AG09319 (cell line): ENCODE results near the gene ESPL1.

Experiments used
- DNase-seq: peaks from one replicate; pipeline ENCODE4 v3.0.0-alpha.2; 2010; ENCODE audit warnings: low read depth; ENCODE audit errors: extremely low read depth
- TF ChIP-seq, protein P1 (sequence below): IDR thresholded peaks from 2 replicates; pipeline ENCODE4 v1.5.1; 2011; ENCODE audit warnings: low read depth, mild to moderate bottlenecking, inconsistent platforms, low read length, moderate library complexity

Gene ESPL1

GRCh38 chr12:53332744-53333143 is 64.6 kb downstream of the ESPL1 start:
- TF ChIP-seq, protein P1, sequence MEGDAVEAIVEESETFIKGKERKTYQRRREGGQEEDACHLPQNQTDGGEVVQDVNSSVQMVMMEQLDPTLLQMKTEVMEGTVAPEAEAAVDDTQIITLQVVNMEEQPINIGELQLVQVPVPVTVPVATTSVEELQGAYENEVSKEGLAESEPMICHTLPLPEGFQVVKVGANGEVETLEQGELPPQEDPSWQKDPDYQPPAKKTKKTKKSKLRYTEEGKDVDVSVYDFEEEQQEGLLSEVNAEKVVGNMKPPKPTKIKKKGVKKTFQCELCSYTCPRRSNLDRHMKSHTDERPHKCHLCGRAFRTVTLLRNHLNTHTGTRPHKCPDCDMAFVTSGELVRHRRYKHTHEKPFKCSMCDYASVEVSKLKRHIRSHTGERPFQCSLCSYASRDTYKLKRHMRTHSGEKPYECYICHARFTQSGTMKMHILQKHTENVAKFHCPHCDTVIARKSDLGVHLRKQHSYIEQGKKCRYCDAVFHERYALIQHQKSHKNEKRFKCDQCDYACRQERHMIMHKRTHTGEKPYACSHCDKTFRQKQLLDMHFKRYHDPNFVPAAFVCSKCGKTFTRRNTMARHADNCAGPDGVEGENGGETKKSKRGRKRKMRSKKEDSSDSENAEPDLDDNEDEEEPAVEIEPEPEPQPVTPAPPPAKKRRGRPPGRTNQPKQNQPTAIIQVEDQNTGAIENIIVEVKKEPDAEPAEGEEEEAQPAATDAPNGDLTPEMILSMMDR = no peak
- no peak for DNase-seq

DNA sequence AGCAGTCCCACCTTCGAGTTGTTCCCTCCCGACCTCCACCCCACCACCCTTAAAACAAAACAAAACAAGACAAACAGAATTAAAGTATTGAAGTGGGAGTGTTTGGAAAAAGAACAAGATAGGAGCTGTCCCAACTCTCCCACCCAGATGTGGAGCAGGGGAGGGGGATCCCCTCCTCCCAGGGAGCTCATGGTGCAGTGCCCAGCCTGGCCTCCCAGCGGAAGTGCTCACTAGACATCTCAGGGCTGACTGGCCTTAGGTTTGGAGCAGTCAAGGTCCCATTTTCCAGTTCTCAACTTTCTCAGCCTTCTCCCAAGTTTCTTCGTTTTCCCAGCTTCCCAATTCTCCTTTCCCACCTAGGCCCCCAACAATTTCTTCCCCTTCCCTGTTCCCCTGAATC is 65.2 kb downstream of the ESPL1 start:
- DNase-seq = no peak
- TF ChIP-seq, protein P1 = no peak

DNA sequence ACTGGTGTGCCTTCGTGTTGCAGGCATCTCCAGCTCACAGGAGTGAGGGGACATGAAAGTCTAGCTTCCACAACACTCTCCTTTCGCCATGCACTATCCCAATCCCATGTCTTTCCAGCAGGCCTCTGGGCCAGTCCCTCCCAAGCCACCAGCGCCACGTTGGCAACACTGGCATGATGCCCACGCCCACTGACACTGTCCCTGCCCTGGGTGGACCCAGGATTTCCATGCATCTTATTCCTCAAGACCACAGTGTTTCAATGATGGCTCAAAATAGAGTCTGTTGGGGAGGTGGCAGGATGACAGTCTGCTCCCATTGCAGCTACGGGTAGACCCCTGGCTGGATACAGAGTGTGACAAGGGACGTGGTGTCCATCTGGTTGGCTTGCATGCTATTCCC is 65.7 kb downstream of the ESPL1 start:
- TF ChIP-seq, protein P1 = no peak
- DNase-seq = no peak

DNA sequence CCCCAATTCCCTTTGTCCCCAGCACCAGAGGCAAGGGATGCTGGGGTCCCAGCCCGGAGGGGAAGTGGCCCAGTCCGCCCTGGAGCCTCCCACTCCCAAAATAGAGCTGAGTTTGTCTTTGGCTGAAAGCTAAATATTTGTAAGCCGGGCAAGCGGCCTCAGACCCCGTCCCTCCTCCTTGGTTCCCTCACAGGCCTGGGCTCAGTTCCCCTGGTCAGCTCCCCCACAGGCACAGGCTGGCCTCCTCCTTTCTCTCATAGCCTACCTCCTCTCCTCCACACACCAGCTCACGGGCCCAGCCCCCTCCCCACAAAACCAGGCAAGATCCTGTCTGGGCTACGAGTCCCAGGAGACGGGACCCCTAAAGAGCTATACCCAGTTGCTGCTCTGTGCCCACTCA is 66.7 kb downstream of the ESPL1 start:
- TF ChIP-seq, protein P1 = no peak
- DNase-seq = no peak

GRCh38 chr12:53336181-53336681 is 68.1 kb downstream of the ESPL1 start, which contains the start of gene SP7:
SP7 (minus strand) TSS chr12:53336354; CDS start chr12:53335646, 708 bp downstream.
- TF ChIP-seq, protein P1 = no peak

GRCh38 chr12:53338017-53338416 is 69.9 kb downstream of the ESPL1 start:
- DNase-seq = no peak
- TF ChIP-seq, protein P1 = no peak

More at GRCh38 chr12:53336181-53336681, 68.1 kb downstream of the ESPL1 start, which contains the start of gene SP7:
- DNase-seq = no peak

GRCh38 chr12:53338916-53339315 is 70.8 kb downstream of the ESPL1 start:
- TF ChIP-seq, protein P1 = no peak
- no peak for DNase-seq
